SHP77 treated with DMSO at 0.1 percent for 48 hours (cell line): ENCODE results near the gene FAM234B.

Source experiments
- DNase-seq: peaks from one replicate; lab custom pipeline; 2025; lab: John Stamatoyannopoulos, UW

The FAM234B gene

GRCh38 chr12:13044002-13044905 lies at the start of gene FAM234B:
TSS of gene FAM234B (plus strand) at chr12:13044381. CDS start at chr12:13044404, 23 bp downstream.
- no peak for DNase-seq

DNA sequence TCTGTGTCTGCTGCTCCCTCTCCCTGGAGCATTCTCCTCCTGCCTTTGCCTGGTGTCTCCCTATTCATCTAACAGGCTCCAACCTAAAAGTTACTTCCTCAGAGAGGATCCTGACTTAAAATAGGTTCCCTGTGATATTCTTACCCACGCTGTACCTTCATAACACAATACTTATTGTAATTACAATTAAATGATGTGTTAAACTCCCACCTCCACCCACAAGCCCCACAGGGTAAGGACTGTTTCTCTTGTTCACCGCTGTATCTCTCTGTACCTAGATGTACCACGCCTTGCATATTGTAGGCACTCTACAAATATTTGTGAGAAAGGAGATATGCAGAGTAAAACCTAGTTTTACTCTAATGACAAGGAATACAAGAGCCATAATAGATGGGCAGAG lies 49.1 kb upstream of the FAM234B start:
- no peak for DNase-seq

DNA sequence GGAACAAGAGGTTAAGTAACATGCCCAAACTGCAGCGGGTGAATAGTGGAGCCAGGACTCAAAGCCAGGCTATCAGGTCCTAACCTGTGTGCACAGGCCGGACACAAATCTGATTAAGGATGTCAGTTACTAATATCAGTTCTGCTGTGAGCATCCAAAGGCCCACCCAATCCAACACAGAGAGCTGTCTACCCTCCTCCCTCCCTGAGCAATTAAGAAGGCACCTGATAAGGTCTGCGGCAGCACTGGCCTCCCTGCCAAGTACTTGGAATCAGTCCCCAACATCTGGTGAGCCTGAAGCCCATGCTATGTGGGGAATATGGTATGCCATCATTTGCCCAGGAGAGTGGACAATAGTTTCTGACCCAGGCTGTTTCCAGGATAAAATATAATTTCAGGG lies 48.0 kb upstream of the FAM234B start:
- DNase-seq: no peak

- no peak for DNase-seq
These were observed 47.0 kb upstream of the FAM234B start for GRCh38 chr12:12997156-12997555.

GRCh38 chr12:12997734-12998133 lies 46.4 kb upstream of the FAM234B start:
- no peak for DNase-seq

DNA sequence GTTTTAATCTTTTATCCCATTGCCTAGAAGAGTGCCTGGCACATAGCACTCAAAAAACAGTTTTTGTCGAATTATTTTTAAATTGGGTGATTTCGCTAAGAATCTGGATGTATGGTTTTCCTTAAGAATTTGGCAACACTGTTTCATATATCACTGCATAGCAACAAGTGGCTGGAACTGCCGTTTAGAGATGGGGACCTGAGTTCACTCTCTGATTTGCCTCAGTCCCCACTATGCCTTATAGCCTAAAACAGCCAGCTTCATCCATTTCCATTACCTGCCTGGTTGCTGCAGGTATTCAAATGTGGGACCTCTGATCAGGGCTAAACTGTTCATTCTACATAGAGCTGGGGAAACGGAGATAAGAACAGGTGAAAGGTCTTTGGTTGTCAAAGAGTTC lies 45.9 kb upstream of the FAM234B start:
- DNase-seq: no peak

DNA sequence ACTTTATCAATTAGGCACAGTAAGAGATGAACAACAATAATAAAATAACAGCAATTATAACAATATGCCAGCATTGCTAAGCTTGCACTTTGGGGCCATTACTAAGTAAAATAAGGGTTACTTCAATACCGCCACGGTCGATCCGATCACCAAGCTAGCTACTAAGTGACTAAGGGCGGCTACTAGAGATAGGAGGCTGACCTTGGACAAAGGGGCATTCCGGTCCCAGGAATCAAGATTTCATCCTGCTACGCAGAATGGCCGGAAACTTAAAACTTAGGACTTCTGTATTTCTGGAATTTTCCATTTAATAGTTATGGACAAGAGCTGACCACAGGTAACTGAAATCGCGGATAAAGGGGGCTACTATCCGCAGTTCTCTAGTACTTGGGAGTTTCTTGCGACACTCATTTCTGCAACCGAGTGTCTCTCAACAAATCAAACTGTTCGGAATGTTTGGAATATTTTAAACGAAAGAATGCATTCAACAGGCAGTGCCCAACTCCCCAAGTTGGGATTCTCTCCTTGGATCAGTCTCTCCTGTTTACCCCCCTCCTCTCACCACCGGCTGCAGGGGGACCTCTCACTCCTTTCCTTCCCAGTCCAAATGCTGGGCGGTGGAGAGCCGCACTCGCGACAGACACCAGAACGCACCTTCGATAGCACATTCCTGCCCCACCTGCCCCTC lies 44.8 kb upstream of the FAM234B start:
- DNase-seq: no peak

GRCh38 chr12:12999959-13000615 lies 44.1 kb upstream of the FAM234B start, which contains the start of gene HEBP1:
TSS of gene HEBP1 (minus strand) at chr12:13000265. CDS start at chr12:13000114, 151 bp downstream.
- no peak for DNase-seq

GRCh38 chr12:13000616-13000924 lies 43.6 kb upstream of the FAM234B start:
- DNase-seq: no peak

DNA sequence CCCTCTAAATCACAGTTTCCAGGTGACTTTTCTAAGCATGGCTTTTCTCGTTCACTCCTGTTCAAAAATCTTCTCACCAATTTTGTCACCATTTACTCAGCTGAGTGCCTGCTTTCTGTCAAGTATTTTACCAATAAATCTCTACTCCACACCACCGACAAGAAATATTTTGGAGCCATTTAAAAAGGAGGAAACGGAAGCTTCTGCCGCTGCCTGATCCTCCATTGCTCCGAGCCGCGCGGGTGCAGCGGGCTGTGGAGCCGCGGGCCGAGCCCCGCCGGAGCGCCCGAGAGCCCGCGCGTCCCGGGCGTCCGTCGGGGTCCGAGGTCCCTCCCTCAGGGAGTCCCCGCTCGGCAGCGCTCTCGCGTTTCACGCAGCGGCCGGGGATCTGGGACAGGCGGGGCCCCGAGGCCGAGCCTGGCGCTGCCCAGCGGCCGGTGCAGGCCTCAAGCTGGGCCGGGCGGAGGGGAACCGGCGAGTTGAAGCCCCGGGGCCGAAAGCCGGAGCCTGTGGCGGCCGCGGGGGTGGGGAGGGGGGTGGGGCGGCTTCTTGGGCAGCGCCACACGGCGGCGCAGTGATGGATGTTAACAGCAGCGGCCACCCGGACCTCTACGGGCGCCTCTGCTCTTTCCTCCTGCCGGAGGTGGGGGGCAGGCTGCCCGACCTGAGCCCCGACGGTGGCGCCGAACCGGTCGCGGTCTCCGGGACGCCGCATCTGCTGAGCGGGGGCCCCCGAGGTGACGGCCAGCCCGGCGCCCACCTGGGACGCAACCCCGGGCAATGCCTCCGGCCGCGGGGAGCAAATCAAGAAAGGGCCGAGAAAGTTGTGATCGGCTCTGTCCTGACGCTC lies 43.0 kb upstream of the FAM234B start:
- no peak for DNase-seq

DNA sequence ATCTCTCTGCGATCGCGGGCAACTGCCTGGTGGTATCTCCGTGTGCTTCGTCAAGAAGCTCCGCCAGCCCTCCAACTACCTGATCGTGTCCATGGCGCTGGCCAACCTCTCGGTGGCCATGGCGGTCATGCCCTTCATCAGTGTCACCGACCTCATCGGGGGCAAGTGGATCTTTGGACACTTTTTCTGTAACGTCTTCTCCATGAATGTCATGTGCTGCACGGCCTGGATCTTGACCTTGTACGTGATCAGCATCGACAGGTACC lies 42.5 kb upstream of the FAM234B start:
- DNase-seq: no peak

- no peak for DNase-seq
These were observed 41.7 kb upstream of the FAM234B start for GRCh38 chr12:13002301-13003097.

DNA sequence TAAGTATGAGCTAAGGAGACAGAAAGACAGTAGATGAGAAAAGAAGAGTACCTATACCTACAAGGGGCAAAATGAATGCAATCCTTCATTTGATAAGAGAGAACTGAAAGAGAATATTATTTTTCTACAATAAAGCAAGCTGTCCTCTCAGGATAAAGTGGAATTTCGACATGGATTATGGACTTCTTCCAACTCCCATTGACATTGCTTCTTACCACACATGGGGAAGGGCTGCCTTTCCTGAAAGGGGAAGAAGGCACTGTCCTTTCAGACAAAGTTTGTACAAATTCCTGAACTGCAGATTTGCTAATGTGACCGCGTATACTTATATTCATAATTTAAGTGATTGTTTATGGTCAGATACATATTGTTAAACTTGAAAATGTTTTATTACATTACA lies 39.8 kb upstream of the FAM234B start:
- no peak for DNase-seq

GRCh38 chr12:13004986-13005385 lies 39.2 kb upstream of the FAM234B start:
- no peak for DNase-seq

- DNase-seq: no peak
These were observed 38.5 kb upstream of the FAM234B start for GRCh38 chr12:13005649-13006048.

DNA sequence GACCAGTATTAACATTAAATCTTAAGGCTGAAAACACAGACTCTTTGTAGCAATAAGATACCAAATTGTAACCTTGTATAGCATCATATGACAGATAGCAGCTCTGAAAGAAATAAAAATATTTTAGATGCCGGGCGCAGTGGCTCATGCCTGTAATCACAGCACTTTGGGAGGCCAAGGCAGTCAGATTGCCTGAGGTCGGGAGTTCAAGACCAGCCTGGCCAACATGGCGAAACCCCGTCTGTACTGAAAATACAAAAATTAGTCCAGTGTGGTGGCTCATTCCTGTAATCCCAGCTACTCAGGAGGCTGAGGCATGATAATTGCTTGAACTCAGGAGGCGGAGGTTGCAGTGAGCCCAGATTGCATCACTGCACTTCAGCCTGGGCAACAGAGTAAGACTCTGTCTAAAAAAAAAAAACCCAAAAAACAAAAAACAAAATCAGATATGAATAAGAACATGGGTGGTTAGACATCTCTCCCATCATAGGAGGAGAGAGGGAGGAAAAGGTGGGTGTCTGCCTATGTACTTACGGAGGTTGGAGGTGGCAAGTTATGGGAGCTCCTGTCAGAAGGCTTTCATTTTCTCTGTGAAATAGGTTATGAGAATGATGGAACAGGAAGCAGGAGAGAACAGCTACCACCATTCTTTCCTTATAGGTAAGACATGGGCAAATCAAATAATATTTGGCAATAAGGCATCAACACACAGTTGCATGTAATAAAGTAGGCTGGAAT lies 36.5 kb upstream of the FAM234B start:
- no peak for DNase-seq

- no peak for DNase-seq
These were observed 35.3 kb upstream of the FAM234B start for GRCh38 chr12:13008741-13009380.

DNA sequence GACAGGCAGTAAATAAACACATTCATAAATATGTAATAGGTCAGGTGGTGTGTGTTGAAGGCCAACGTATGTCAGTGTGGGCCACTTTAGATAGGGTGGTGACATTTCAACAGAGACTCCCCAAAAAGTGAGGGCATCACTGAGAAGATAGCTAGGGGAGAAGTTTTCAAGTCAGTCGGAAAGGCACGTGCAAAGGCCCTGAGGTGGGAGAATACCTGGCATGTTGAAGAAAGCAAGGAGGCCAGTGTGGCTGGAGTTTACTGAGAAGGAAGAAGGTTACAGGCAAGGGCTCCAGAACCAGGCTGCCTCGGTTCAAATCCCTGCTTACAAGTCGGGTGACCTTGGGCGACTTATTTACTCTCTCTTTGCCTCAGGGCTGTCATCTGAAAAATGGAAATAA lies 33.1 kb upstream of the FAM234B start:
- no peak for DNase-seq

DNA sequence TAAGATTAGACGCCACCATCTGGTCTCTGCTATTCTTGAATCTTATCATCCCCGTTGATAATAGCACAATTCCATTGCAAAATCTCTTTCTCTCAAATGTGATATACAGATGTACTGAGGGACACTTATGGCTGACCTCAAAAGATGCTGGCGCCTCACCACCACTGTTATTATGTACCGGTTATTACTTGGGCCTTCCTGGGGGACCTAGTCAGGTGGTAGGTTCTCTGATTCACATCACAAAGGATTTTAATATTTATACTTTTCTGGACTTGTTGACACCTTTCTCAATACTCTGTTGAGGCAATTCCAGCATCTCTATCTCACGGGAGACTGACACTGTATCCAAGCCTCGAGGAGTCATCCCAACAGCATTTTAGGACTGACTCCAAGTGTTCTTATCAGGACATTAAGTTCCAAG lies 21.3 kb upstream of the FAM234B start:
- no peak for DNase-seq
